Measurements from ENCODE around the gene TTC39B.
"Not testable (repeated sequence)": the region's sequence is repeated elsewhere in the genome, so short reads cannot be mapped to it uniquely, and the experiment has no call there.

TTC39B gene

DNA sequence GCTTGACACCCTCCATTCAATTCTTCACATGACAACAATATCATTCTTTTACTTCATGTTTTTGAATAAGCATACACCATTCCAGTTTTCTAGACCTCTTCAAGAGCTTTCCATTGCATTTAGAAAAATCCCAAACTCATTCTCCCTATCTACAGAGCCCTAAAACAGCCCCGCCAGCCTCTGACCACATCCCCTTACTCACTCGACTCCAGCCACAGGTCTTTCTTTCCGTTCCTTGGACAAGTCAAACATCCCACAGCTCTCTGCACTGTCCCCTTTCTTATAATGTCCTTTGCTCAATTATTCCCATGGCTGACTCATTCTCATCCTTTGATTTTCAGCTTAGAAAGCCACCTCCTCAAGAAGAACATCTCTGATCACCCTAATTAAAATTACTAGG lies 38.2 kb downstream of the TTC39B start:
- DNase-seq (ENCODE audit: low read depth in 2 of 2, low spot score in 1 of 2) = no peak

DNA sequence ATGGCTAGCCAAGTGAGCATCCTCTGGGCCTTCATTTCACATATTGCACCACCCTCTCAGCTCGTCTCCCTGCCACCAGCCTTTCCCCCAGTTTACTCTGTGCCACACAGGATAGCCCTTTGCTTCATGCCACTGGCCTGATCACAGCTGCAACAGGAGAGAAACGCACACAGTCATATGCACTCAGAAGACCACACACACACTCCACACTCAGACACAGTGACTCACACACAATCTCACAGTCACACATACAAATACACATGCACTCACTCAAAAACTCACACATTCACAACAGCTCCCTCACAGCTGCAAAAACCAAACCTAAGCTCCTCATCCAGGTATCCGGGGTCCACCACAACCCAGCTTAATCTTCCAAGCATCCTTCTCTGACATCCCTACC lies 38.7 kb downstream of the TTC39B start:
- no peak for DNase-seq (ENCODE audit: low read depth in 2 of 2, low spot score in 1 of 2)

- DNase-seq (ENCODE audit: low read depth in 2 of 2, low spot score in 1 of 2) = no peak
These were observed 42.1 kb downstream of the TTC39B start for GRCh38 chr9:15264918-15265317.

GRCh38 chr9:15262581-15262980 lies 44.4 kb downstream of the TTC39B start:
- DNase-seq (ENCODE audit: low read depth in 2 of 2, low spot score in 1 of 2) = no peak

DNA sequence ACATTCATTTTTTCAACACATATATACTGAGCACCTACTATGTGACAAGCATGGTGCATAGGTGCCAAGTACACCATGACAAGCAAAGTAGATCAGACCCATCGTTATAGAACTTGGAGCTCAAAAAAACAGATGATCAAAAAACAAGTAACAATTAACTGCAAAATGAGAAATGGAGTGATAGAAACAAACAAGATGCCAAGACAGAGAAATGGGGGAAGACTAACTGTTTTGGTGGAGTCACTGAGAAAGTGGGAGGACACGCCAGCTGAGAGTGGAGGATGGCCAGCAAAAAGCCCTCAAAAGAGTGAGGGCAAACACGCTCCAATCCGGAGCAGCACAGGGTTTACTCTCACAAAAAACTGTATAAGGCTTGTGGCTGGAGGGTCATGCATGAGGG lies 50.6 kb downstream of the TTC39B start:
- no peak for DNase-seq (ENCODE audit: low read depth in 2 of 2, low spot score in 1 of 2)

GRCh38 chr9:15253786-15254185 lies 53.2 kb downstream of the TTC39B start:
- no peak for DNase-seq (ENCODE audit: low read depth in 2 of 2, low spot score in 1 of 2)

- DNase-seq (ENCODE audit: low read depth in 2 of 2, low spot score in 1 of 2) = no peak
These were observed 53.8 kb downstream of the TTC39B start for GRCh38 chr9:15253197-15253596.

GRCh38 chr9:15249981-15250380 lies 57.0 kb downstream of the TTC39B start:
- no peak for DNase-seq (ENCODE audit: low read depth in 2 of 2, low spot score in 1 of 2)

DNA sequence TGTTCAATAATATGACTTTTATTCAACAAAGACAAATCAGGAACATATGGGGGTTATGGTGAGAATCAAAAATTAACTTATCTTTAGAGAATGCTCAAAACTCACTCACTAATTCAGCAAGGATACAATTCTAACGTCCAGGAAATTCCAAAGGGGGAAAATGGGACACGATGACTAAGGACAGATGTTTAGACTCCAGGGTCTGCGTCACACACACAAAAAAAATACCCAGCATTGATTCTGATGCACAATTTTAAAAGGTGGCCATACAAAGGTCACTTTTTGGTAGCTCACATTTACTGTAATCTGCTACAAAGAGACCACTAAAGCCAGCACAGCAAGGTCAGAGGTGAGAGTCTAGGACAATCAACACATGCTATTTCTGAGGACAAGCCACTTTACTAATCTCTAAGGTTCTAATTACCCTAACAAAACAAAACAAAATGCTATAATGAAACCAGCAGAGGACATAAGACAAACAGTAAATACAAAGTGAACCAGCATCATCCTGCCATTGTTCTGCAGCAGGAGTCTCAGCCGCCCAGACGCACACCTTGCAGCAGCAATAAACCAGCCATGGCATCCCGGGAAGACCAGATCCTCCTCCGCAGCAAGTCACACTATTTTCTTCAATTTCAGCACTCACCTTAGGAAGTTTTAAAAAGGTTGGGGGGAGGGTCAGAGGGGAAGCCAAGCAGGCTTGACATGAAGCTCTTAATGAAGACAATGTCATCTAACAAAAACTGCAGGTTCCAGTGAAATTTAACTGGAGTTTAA lies 57.8 kb downstream of the TTC39B start:
- DNase-seq (ENCODE audit: low read depth in 2 of 2, low spot score in 1 of 2) = no peak

DNA sequence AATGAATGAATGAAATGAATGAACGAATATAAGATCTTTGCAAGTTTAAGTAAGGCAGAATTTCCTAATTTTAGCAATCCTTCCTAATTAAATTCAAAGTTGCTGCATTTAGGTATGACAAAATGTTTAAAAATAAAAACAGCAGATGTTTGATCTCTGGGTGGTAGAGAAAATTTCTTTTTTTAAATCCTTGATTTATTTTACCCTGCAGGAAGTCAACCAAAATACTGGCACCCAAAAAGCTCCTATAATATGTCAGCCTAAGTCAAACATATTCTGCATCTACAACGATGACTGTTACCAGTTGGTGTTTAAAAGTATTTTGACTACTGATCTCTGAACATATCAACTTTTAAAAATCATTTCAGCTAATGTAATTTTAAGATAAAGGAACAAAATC lies 58.4 kb downstream of the TTC39B start:
- DNase-seq (ENCODE audit: low read depth in 2 of 2, low spot score in 1 of 2) = no peak

GRCh38 chr9:15248081-15248480 lies 58.9 kb downstream of the TTC39B start:
- no peak for DNase-seq (ENCODE audit: low read depth in 2 of 2, low spot score in 1 of 2)

DNA sequence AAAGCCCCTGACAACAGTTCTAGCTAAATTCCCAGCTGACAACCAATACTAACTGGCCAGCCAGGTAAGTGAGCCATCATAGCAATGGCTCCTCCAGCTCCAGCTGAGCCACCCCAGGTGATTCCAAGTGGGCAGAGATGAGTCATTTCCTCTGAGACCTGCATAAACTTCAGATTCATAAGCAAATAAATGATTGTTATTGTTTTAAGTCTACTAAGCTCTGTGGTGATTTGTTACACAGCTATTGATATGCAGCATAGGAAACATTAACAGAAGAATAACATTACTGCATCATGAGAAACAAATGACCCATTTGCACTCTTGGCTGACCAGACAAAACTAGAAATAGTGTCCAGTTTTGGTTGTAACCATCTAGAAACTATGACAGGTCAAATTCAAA lies 60.3 kb downstream of the TTC39B start:
- no peak for DNase-seq (ENCODE audit: low read depth in 2 of 2, low spot score in 1 of 2)

GRCh38 chr9:15246243-15246642 lies 60.8 kb downstream of the TTC39B start:
- DNase-seq (ENCODE audit: low read depth in 2 of 2, low spot score in 1 of 2) = no peak

GRCh38 chr9:15244001-15244441 lies 63.0 kb downstream of the TTC39B start:
- DNase-seq (ENCODE audit: low read depth in 2 of 2, low spot score in 1 of 2) = no peak

DNA sequence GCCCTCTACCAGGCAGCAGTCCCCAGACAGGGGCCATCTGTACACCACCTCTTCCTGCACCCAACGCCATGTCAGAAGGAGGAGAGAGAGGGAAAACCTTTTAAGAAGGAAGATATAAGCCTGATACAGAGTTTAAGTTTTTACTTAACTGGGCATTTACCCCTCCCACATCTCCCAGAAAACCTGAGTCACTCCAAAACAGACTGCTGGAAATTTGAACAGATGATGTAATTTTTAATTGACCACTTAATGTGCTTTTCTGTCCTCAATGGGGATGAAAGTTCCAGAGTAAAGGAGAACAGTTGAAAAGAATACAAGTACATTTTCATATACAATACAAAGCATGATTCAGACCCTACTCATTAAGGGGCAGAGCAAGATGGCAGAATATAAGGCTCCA lies 63.9 kb downstream of the TTC39B start:
- DNase-seq (ENCODE audit: low read depth in 2 of 2, low spot score in 1 of 2) = no peak

DNA sequence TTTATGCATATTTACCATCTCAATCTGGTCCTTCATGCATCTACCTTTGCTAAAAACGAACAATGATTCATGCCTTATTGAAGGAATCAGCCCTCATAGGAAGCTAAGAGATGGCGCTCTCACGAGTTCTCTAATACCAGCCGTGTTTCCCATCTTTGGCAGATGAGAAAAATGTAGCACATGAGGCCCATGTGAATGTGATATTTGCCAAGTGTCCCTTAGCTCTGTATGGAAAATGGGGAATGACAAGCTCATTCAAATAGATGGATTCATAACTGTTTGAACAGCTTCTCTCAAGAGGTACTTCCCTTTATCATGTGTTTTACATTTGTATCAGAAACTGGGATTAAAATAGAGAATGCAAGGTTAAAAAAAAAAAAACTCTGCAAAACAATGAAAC lies 66.1 kb downstream of the TTC39B start:
- no peak for DNase-seq (ENCODE audit: low read depth in 2 of 2, low spot score in 1 of 2)

DNA sequence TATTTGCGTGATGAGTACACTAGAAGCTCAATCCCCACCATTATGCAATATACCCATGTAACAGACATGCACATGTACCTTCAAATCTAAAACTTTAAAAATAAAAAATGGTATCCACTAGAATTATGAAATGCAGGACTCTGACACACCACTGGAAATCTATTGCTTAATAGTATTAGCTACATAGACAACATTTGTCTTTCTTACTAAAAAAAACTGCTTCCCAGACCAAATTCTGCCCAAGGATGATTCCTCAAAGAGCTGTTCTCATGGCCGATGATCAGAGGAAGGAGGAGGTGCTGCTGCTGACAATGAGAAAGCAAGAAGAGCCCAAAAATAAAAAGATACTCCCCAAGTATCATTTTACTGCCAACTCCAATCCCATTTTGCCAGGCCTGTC lies 67.2 kb downstream of the TTC39B start:
- DNase-seq (ENCODE audit: low read depth in 2 of 2, low spot score in 1 of 2) = no peak

GRCh38 chr9:15238646-15239045 lies 68.4 kb downstream of the TTC39B start:
- no peak for DNase-seq (ENCODE audit: low read depth in 2 of 2, low spot score in 1 of 2)

GRCh38 chr9:15235658-15236057 lies 71.4 kb downstream of the TTC39B start:
- no peak for DNase-seq (ENCODE audit: low read depth in 2 of 2, low spot score in 1 of 2)

- not testable (repeated sequence) for DNase-seq (ENCODE audit: low read depth in 2 of 2, low spot score in 1 of 2)
These were observed 73.0 kb downstream of the TTC39B start for GRCh38 chr9:15233941-15234490.

GRCh38 chr9:15232706-15233280 lies 74.2 kb downstream of the TTC39B start:
- DNase-seq (ENCODE audit: low read depth in 2 of 2, low spot score in 1 of 2) = not testable (repeated sequence)

DNA sequence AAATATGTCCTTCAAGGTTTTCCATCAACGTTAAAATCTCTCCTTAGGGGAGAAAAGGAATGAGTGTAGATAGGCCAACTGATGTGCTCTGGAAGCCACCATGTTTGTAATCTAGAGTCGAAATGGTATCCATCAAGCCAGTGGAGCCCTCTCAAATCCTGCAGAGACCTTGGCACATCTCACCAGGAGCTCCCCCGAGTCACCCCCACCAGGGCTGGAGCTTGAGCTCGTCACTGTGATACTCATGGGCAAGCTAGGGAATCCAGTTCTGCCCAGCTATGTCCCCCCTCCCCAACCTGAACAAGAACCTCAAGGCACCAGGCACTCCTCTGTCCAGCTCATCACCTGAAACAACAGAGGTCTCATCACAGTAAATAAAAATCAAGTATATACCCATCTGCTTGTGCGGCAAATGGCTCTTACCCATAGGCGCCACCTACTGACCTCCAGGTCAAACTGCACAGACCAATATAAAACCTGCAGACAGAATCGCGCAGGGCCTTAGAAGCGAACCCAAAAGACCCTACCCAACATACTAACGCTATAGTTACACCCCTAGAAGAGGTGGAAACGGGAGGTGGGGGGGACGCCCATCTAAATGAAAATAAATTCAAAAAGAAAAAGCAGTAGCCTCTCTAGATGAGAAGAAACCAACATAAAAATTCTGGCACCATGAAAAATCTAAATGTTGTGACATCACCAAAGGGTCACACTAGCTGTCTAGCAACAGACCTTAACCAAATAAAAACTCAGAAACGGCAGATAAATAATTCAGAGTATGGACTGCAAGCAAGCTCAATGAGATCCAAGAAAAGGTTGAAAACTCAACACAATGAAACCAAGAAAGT lies 75.0 kb downstream of the TTC39B start:
- no peak for DNase-seq (ENCODE audit: low read depth in 2 of 2, low spot score in 1 of 2)
